H9 (cell line): ENCODE measurements around the gene ACOT7. TPM values are rescaled to one million over a fixed set of nuclear protein-coding genes. Genes with fewer than 3 reads are reported as not detected.

Experiments
- DNase-seq: peaks from one replicate; pipeline ENCODE4 v3.0.0-alpha.2; 2017
- H2AFZ ChIP-seq: one replicate; pipeline ENCODE4 v1.6.1; 2013; ENCODE audit warnings: mild to moderate bottlenecking, low read length, control low read depth, moderate library complexity
- H2AK5ac ChIP-seq: 2 replicates; pipeline ENCODE4 v1.6.1; 2013; ENCODE audit warnings: low read length, control low read depth, mixed read lengths; ENCODE audit not compliant: insufficient read length
- H2BK120ac ChIP-seq: one replicate; pipeline ENCODE4 v1.6.1; 2013; ENCODE audit warnings: low read depth, mild to moderate bottlenecking, low read length, control low read depth, inconsistent platforms; ENCODE audit not compliant: poor library complexity, severe bottlenecking
- H2BK12ac ChIP-seq: 2 replicates; pipeline ENCODE4 v1.6.1; 2013; ENCODE audit warnings: low read length, control low read depth, mixed read lengths, low read depth; ENCODE audit not compliant: insufficient read length
- H2BK15ac ChIP-seq: 2 replicates; pipeline ENCODE4 v1.6.1; 2013; ENCODE audit warnings: low read depth, low read length, control low read depth
- H2BK20ac ChIP-seq: one replicate; pipeline ENCODE4 v1.6.1; 2013; ENCODE audit warnings: low read depth, mild to moderate bottlenecking, low read length, control low read depth, inconsistent platforms; ENCODE audit not compliant: poor library complexity, severe bottlenecking
- H2BK5ac ChIP-seq: 2 replicates; pipeline ENCODE4 v1.6.1; 2013; ENCODE audit warnings: low read length, control low read depth, mixed read lengths; ENCODE audit not compliant: insufficient read length
- H3K14ac ChIP-seq: 2 replicates; pipeline ENCODE4 v1.6.1; 2013; ENCODE audit warnings: low read length, control low read depth; ENCODE audit not compliant: insufficient read depth
- H3K18ac ChIP-seq: 2 replicates; pipeline ENCODE4 v1.6.1; 2013; ENCODE audit warnings: low read depth, mild to moderate bottlenecking, mixed read lengths, low read length, control low read depth; ENCODE audit not compliant: insufficient read length
- H3K23ac ChIP-seq: 2 replicates; pipeline ENCODE4 v1.6.1; 2013; ENCODE audit warnings: low read length, control low read depth, mixed read lengths, low read depth; ENCODE audit not compliant: insufficient read length
- H3K23me2 ChIP-seq: 2 replicates; pipeline ENCODE4 v1.6.1; 2013; ENCODE audit warnings: low read depth, mild to moderate bottlenecking, mixed read lengths, low read length, control low read depth; ENCODE audit not compliant: insufficient read length, poor library complexity, severe bottlenecking
- H3K27ac ChIP-seq: 2 replicates; pipeline ENCODE4 v1.5.1; 2013; ENCODE audit warnings: low read length, control low read depth, mixed read lengths, low read depth; ENCODE audit not compliant: insufficient read length
- H3K27me3 ChIP-seq: 2 replicates; pipeline ENCODE4 v1.6.1; 2013; ENCODE audit warnings: low read length, control low read depth, inconsistent platforms; ENCODE audit not compliant: insufficient read depth
- H3K4ac ChIP-seq: 2 replicates; pipeline ENCODE4 v1.6.1; 2013; ENCODE audit warnings: low read depth, mild to moderate bottlenecking, control low read depth, inconsistent platforms, low read length, moderate library complexity
- H3K4me1 ChIP-seq: 2 replicates; pipeline ENCODE4 v1.6.1; 2013; ENCODE audit warnings: low read length, control low read depth, inconsistent platforms; ENCODE audit not compliant: insufficient read depth
- H3K4me2 ChIP-seq: 2 replicates; pipeline ENCODE4 v1.6.1; 2013; ENCODE audit warnings: low read length, control low read depth, mixed read lengths; ENCODE audit not compliant: insufficient read length, insufficient read depth
- H3K56ac ChIP-seq: 2 replicates; pipeline ENCODE4 v1.6.1; 2013; ENCODE audit warnings: low read depth, mild to moderate bottlenecking, mixed read lengths, low read length, control low read depth; ENCODE audit not compliant: insufficient read length
- H3K79me1 ChIP-seq: 2 replicates; pipeline ENCODE4 v1.6.1; 2013; ENCODE audit warnings: low read depth, mild to moderate bottlenecking, moderate library complexity, low read length, control low read depth, inconsistent platforms; ENCODE audit not compliant: insufficient read depth, poor library complexity, severe bottlenecking
- H3K79me2 ChIP-seq: 2 replicates; pipeline ENCODE4 v1.6.1; 2013; ENCODE audit warnings: low read length, control low read depth, inconsistent platforms; ENCODE audit not compliant: insufficient read depth
- H3K9ac ChIP-seq: 2 replicates; pipeline ENCODE4 v1.6.1; 2013; ENCODE audit warnings: low read length, control low read depth, mixed read lengths; ENCODE audit not compliant: insufficient read length; ENCODE audit errors: extremely low read depth
- H3K9me3 ChIP-seq: one replicate; pipeline ENCODE4 v1.6.1; 2013; ENCODE audit warnings: low read depth, low read length, inconsistent platforms; ENCODE audit not compliant: control insufficient read depth
- H3T11ph ChIP-seq: one replicate; pipeline ENCODE4 v1.6.1; 2013; ENCODE audit warnings: mild to moderate bottlenecking, low read length, control low read depth, inconsistent platforms
- H4K20me1 ChIP-seq: one replicate; pipeline ENCODE4 v1.6.1; 2013; ENCODE audit not compliant: control insufficient read depth, insufficient read length, insufficient read depth
- H4K5ac ChIP-seq: 2 replicates; pipeline ENCODE4 v1.6.1; 2013; ENCODE audit warnings: low read depth, mild to moderate bottlenecking, mixed read lengths, low read length, control low read depth; ENCODE audit not compliant: insufficient read length
- H4K8ac ChIP-seq: replicated peaks from 2 replicates; pipeline ENCODE4 v1.6.1; 2013; ENCODE audit warnings: low read length, control low read depth, mixed read lengths, low read depth; ENCODE audit not compliant: insufficient read length
- H4K91ac ChIP-seq: 2 replicates; pipeline ENCODE4 v1.6.1; 2013; ENCODE audit warnings: low read depth, mild to moderate bottlenecking, moderate library complexity, mixed read lengths, low read length, control low read depth; ENCODE audit not compliant: insufficient read length
- H3K27ac Mint-ChIP-seq, 3 experiments: 2 replicates in 2 of 3; 3 replicates in 1 of 3; pipeline ENCODE4 v1.8.0; 2020 to 2021; ENCODE audit warnings: mixed read lengths in 3 of 3, mild to moderate bottlenecking in 1 of 3, moderate library complexity in 1 of 3
- H3K27me3 Mint-ChIP-seq: 2 replicates; pipeline ENCODE4 v1.8.0; 2021; ENCODE audit warnings: low read depth, mild to moderate bottlenecking, moderate library complexity, mixed read lengths
- H3K36me3 Mint-ChIP-seq, 3 experiments: 2 replicates in 2 of 3; 3 replicates in 1 of 3; pipeline ENCODE4 v1.8.0; 2020 to 2021; ENCODE audit warnings: low read depth in 3 of 3, mixed read lengths in 3 of 3; ENCODE audit not compliant: insufficient read depth in 1 of 3
- H3K4me1 Mint-ChIP-seq, 2 experiments: 2 replicates each; pipeline ENCODE4 v1.8.0; 2020; ENCODE audit warnings: mixed read lengths in 2 of 2
- H3K4me3 Mint-ChIP-seq, 2 experiments: 2 replicates in 1 of 2; 3 replicates in 1 of 2; pipeline ENCODE4 v1.8.0; 2020 to 2021; ENCODE audit warnings: mild to moderate bottlenecking in 2 of 2, mixed read lengths in 2 of 2, moderate library complexity in 1 of 2
- H3K9me3 Mint-ChIP-seq, 2 experiments: 2 replicates in 1 of 2; 3 replicates in 1 of 2; pipeline ENCODE4 v1.8.0; 2020; ENCODE audit warnings: mild to moderate bottlenecking in 2 of 2, mixed read lengths in 2 of 2, moderate library complexity in 1 of 2
- WGBS: extraction: QIAGEN DNeasy Blood & Tissue Kit; methylation state at CpG from one replicate; pipeline ENCODE4 v1.1.7; 2013; ENCODE audit warnings: missing lambda C conversion rate, low lambda C conversion rate, mixed read lengths; ENCODE audit not compliant: insufficient read length; ENCODE audit errors: extremely low coverage; 5-methylcytosine and 5-hydroxymethylcytosine counted together
- total RNA-seq: library from RNA; stranded (reverse); gene quantifications from 2 replicates; pipeline ENCODE4 v1.2.1, GENCODE V29; 2021
- TF ChIP-seq, protein P1 (sequence below): fragments of 200-600 bp; sonication (generic); conservative IDR thresholded peaks from 3 replicates; pipeline ENCODE4 v1.8.0; 2021; ENCODE audit warnings: antibody characterized with exemption, mild to moderate bottlenecking

The ACOT7 gene
- total RNA-seq, 1 experiment from 2014 or later = 87.4 TPM

DNA sequence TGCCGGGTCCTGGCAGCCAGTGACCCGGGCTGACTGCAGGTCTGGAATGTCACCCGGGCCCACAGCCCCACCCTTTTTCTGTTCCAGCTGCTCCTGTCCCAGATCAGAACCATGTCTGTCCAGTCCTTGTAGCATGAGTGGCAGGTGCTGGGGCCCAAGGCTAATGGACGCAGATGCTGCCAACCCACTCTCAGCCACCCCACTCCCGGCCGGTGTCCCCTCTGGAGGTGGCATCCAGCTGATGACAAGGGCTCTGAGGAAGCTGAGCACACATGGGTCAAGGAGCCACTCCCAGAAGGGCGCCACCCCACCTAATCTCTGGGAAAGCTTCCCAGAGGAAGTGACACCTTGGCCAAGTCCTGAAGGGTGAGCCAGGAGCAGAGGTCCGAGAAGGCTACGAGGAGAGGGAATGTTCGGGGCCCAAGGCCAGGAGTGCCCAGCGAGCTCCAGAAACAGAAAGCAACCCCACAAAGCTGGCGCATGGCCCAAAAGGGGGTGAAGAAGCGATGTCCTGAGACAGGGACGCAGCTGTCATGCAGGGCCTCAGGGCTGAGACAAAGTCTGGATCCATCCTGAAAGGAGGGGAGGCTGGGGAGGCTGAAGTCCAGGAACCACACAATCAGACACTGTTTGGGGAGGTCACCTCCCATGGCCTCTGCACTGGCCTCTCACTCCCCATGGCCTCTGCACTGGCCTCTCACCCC, 39.5 kb downstream of the ACOT7 start:
- H2AFZ ChIP-seq = no peak overlapping the region
- H3K27me3 ChIP-seq = no peaks in the 10 kb centered on the region
- no peak overlapping the region for H3K9ac ChIP-seq
- Mint-ChIP-seq H3K36me3 (peaks cover 0 to 8% (median 0%) of the 10 kb centered on the region in 3 experiments; a peak in 1 of 7 replicates), H3K9me3 (no peaks in the 10 kb centered on the region; a peak in 1 of 5 replicates), H3K4me1 (peaks cover 15 to 42% of the 10 kb centered on the region in 2 experiments), H3K27me3 (no peaks in the 10 kb centered on the region), H3K27ac (peak overlapping the region in 2 of 3 experiments; percentile 59 to 82; a peak in 3 of 7 replicates), H3K4me3 (no peak overlapping the region)
- no peaks in the 10 kb centered on the region for H3K9me3 ChIP-seq
- no peak for DNase-seq
- no peak overlapping the region for H2BK12ac ChIP-seq
- H4K5ac ChIP-seq = no peak overlapping the region
- H2BK5ac ChIP-seq = no peak overlapping the region
- no peak overlapping the region for H4K91ac ChIP-seq
- no peaks in the 10 kb centered on the region for H3K23me2 ChIP-seq
- no peak overlapping the region for H3K4ac ChIP-seq
- H3K23ac ChIP-seq = no peak overlapping the region
- no peak overlapping the region for H2BK20ac ChIP-seq
- no peak overlapping the region; the same call in 1 of the 2 replicates for H3K14ac ChIP-seq
- no peak overlapping the region for H3T11ph ChIP-seq
- H3K56ac ChIP-seq = no peak overlapping the region
- 0 out of 2 replicates have a peak, but pooled peaks cover 3% of the 10 kb centered on the region for H3K4me1 ChIP-seq
- no peak overlapping the region for H2AK5ac ChIP-seq
- TF ChIP-seq, protein P1, sequence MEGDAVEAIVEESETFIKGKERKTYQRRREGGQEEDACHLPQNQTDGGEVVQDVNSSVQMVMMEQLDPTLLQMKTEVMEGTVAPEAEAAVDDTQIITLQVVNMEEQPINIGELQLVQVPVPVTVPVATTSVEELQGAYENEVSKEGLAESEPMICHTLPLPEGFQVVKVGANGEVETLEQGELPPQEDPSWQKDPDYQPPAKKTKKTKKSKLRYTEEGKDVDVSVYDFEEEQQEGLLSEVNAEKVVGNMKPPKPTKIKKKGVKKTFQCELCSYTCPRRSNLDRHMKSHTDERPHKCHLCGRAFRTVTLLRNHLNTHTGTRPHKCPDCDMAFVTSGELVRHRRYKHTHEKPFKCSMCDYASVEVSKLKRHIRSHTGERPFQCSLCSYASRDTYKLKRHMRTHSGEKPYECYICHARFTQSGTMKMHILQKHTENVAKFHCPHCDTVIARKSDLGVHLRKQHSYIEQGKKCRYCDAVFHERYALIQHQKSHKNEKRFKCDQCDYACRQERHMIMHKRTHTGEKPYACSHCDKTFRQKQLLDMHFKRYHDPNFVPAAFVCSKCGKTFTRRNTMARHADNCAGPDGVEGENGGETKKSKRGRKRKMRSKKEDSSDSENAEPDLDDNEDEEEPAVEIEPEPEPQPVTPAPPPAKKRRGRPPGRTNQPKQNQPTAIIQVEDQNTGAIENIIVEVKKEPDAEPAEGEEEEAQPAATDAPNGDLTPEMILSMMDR = no peak
- no peaks in the 10 kb centered on the region; the same call in 1 of the 2 replicates for H3K79me2 ChIP-seq
- peaks cover 5% of the 10 kb centered on the region for H3K79me1 ChIP-seq
- no peak overlapping the region for H2BK120ac ChIP-seq
- no peak overlapping the region for H3K18ac ChIP-seq
- no peak overlapping the region for H3K27ac ChIP-seq
- H4K8ac ChIP-seq = no peak overlapping the region
- no peak overlapping the region for H2BK15ac ChIP-seq
- WGBS = no CpG with 5 or more reads among the region's 14 CpGs
- H4K20me1 ChIP-seq = no peaks in the 10 kb centered on the region
- H3K4me2 ChIP-seq = no peak overlapping the region
